Hypothalamus (tissue), 51 donors: Measurements from ENCODE around the gene MEX3D.
"Not testable (repeated sequence)": the region's sequence is repeated elsewhere in the genome, so short reads cannot be mapped to it uniquely, and the experiment has no call there.

Source experiments
- DNase-seq, 51 donors: peaks; one replicate each; lab custom pipeline; 2025; lab: John Stamatoyannopoulos, UW

The MEX3D gene

DNA sequence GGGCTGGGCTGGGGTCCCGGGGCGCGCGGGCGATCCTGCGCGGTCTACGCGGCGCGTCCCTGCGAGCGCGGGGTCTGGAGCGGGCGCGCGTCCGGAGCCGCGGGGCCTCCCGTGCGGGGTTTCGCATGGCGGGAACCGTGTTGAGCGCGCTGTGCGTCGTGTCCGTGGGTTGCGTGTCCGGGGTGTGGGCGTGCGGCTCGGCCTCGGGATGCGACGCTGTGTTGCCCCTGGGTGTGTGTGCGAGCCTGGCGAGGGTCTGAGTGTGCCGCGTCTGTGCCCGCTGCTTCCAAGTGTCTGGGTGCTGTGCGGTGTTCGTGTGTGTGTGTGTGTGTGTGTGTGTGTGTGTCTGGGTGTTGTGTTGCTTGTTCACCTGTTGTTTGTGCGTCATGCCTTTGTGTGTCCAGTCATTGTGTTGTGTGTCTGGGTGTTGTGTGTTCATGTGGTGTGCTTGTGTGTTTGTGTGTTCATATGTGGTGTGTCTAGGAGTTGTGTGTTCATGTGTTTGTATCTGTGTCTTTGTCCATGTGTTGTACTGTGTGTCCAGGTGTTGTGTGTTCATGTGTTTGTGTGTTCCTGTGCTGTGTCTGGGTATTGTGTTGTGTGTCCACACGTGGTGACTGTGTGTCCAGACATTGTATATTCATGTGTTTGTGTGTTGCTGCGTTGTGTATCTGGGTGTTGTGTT, 43.7 kb downstream of the MEX3D start:
- DNase-seq = no peak

- DNase-seq = peak in 21 of 51 donors; percentile 2 to 69 (median 34)
Observed at GRCh38 chr19:1523412-1524286, 44.5 kb downstream of the MEX3D start, which contains the start of gene PLK5. Gene PLK5, plus strand, starts transcription at chr19:1524077. Its CDS starts 2,920 bp downstream, at chr19:1526997.

DNA sequence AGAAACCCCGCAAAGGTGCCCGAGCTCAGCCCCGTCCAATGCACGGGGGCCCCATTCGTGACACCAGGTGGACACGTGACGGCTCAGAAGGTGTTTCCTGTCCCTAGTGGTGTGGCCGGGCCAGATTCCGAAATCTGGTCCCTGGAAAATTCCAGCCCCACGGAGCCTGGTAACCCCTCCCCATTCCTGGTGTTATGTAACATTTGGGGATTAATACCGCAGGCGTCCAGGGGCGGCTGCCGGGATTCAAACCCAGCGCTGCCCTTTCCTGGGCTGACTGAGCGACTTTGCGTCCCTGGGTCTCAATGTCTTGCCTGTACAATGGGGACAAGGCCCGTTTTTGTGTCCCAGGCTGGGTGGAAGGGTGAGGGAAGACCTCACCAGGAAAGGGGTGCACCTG, 45.3 kb downstream of the MEX3D start:
- peak in 1 of 51 donors; percentile 6 for DNase-seq

DNA sequence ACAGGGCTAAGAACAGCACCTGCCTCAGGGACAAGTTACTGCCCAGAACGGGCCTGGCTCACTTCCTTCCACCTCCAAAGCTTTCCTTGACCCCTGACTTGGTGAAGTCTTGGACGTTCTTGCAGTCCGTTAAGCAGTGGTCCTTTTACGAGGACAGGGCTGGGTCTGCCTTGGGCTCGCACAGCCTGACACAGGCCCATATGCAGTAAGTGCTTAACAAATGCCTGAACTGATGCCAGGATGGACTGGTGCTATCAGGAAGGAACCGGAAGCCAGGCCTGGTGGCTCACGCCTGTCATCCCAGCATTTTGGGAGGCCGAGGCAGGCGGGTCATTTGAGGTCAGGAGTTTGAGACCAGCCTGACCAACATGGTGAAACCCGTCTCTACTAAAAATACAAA, 46.1 kb downstream of the MEX3D start:
- peak in 2 of 51 donors; percentile 33 for DNase-seq

GRCh38 chr19:1521636-1522035, 46.5 kb downstream of the MEX3D start:
- peak in 46 of 51 donors; percentile 2 to 88 (median 56) for DNase-seq

DNA sequence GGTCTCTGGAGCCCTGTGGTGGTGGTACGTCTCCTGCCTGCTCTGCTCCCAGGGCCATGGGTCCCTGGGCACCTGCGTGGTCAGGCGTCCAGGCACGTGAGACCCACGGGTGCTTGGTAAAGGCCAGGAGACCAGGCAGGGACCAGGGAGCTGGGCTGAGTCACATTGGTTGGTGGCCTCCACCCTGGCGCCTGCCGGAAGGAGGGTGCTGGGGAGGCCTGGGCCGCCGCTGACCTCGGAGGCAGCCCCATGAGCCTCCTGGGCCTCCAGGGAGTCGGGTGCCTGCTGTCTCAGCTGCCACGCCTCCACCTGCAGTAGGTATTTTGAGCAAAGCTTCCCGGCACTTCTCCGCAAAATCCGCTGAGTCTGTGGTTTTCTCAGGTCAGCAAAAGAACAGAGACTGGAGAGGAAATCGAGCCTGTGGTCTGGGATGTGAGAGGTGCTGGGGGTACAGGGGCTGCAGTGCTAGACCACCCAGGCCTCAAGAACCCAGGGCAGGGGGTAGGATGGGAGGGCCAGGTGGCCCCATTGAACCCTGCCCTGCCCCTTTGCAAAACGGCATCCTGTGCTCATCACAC, 47.8 kb downstream of the MEX3D start:
- DNase-seq = no peak

- not testable (repeated sequence) for DNase-seq
Observed at GRCh38 chr19:1519802-1520201, 48.3 kb downstream of the MEX3D start.

DNA sequence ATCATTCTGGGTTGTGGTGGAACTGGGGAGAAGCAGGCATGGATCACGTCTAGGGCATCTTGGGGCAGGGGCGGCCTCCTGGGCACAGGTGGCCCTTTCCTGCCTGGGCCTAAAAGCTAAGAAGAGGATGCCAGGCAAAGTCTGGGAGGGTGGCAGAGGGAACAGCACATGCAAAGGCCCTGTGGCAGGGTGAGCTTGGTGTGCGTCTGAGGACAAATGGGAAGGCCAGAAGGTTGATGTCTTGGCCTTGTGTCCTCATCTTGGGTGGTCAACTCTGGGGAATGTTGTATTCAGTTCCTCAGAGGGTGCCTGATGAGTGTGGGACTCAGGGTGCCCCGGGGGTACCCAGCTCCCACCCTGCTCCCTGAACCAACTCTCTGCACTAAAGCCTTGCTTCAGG, 49.7 kb downstream of the MEX3D start:
- no peak for DNase-seq

DNA sequence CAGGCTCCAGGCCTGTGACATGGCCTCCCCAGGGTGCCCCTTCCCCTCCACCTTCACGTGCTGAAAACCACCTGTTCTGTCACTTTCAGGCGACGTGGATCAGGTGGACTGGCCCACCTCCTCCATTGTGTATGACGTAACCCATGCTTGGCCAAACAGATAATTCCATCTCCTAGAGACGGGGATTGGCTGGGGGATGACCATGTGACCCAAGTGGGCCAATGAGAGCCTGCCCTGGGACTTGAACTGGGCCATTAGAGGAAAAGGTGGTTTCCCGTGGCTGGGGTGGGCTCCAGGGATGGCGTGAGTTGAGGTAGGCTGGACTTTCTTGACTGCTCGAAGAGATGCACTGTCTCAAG, 51.8 kb downstream of the MEX3D start:
- no peak for DNase-seq

DNA sequence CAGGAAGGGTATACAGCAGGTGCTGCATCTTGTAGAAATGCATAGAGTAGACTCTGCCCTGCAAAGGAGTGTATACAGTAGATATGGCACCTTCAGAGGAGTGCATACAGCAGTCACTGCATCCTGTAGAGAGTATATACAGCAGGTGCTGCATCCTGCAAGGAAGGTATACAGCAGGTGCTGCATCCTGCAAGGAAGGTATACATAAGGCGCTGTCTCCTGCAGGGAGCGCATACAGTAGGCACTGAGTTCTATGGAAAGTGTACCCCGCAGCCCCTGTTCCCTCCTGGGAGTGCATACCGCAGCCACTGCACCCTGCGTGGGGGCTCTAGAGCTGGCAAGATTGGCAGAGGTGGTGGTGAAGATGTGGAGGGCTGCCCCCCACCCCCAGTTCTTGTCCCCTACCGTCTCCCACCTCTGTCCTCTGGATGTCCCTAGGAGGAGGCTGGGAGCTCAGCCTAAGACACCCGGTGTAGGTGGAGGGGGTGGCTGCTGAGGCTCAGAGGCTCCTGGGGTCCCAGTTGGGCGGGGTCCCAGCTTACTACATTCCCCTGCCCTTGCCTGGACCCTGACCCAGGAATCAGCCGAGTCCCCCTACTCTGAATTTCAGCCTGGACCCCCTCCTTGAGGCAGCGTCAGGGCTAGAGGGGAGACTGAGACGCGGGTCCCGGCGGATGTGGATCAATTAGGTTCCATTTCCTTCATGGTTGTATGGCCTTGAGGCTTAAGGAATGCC, 53.0 kb downstream of the MEX3D start:
- no peak for DNase-seq

DNA sequence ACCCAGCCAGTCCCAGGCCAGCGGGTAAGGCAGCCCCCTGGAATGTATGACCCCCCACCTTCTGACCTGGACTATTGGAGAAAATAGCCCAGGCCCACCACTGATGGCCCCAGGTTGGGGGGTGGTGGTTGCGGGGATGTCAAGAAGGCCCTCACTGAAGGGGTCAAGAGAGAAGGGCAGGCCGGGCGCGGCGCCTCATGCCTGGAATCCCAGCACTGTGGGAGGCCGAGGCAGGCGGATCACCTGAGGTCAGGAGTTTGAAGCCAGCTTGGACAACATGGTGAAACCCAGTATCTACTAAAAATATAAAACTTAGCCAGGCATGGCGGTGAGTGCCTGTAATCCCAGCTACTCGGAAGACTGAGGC, 53.8 kb downstream of the MEX3D start:
- DNase-seq = no peak

- peak in 1 of 51 donors; percentile 6 for DNase-seq
Observed at GRCh38 chr19:1513499-1514294, 54.4 kb downstream of the MEX3D start.

DNA sequence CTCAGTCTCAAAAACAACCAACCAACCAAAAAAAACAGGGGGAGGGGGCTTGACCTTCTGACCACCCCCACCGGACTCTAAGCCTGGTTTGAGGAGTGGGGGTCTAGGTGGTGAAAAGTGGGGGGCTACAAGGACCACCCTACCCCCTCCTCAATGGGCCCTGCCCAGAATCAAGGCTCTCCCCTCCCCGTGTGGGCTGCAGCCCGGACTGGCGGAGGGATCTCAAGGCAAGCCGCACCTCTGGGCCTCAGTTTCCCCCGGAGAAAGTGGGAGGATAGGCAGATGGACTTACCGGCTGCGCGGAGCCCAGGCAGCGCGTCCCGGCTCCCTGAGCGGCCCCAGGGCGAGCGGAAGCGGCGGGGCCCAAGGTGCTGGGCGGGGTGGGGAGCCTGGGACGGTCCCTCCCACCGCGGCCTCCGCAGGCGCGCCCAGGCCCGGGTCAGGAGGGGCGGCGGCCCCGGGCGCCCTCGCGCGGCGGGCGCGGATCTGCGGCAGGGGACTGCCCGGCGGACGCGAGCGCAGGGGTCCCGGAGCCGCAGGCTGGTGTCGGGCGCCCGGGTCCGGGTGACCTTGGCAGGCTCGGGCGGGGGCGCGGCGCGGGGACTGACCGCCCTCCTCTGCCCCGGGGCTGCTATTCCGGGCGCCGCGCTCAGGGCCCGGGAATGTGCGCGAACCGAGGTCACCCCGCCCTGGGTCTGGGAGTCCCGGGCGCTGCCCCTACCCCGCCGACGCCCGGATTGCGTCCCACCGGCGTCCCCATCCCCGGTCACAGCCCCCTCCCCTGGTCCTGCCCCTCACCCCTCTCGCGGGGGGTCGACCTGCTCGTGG, 55.2 kb downstream of the MEX3D start, which contains the start of gene ADAMTSL5:
Gene ADAMTSL5, minus strand, starts transcription at position 349 of the 828 bp plus-strand sequence. CDS start 2,076 bp downstream, outside the sequence.
- DNase-seq = peak in 1 of 51 donors; percentile 13

DNA sequence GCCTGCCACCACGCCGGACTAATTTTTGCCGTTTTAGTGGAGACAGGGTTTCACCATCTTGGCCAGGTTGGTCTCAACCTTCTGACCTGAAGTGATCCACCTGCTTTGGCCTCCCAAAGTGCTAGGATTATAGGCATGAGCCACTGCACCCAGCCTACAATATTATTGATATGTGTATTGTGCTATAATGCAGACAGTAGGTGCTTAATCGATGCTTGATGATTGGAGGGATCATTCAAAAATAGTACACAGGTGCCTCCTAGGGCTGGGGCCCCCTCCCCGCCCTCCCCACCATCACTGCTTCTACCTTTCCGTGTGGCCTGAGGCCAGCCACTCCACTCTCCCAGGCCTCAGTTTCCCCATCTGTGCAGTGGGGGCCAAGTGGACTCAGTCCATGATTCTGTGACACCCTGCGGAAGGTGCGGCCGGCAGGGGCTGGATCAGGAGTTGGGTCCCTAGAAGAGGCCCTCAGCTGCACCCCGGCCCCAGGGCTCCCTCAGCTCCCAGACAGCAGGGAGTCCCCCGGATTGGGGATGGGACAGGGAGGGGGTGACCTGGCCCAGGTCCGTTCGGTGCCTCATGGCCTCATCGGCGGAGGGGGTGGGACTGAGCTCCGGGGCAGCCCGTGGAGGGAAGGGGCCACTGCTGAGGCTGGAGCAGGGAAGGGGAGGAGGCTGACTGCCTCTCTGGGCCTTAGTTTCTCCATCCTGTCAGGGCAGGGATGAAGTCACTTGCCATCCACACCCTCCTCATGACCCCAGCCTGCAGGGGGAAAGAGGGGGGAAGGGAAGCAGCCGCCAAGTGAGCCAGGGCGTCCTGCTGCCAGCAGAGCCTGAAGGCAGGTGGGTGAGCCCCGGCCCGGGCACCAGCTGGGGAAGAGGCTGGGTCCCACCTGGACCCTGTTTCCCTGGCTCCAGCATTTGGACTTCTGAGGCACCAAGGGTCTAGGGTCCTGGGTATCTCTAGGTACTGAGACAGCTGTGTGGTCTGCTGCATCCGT, 56.5 kb downstream of the MEX3D start:
- DNase-seq = no peak

DNA sequence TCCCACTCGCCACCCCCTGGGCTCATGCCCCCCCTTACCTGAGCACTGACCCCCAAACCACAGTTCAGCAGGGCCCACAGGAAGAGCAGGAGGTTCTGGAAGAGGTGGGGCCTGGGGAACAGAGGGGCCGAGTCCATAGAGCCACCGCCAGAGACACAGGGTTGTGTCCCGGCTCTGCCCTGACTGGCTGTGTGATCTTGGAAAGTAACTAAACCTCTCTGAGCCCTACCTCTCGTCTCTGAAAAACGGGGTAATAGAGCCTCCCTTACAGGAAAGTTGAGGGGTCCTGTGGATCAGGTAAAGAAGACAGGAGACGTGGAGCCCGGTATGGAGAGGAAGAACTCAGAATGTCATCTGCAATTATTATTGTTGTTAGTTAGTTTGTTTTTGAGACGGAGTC, 57.3 kb downstream of the MEX3D start:
- no peak for DNase-seq

DNA sequence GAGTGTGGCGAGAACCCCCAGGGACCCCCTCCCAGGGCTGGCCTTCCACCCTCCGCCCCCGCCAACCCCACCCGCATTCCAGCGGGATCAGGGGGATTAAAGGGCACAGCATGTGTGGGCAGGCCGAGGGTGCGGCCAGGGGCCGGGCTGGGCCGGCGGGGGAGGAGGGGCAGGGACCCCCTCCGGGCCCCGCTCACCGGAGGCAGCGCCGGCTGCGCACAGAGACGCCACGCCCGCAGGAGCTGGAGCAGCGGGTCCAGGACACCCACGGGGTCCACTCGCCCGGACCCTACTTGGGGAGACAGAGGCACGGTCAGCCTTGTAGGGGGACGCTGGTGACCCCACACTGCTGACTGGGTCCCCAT, 57.7 kb downstream of the MEX3D start:
- no peak for DNase-seq

DNA sequence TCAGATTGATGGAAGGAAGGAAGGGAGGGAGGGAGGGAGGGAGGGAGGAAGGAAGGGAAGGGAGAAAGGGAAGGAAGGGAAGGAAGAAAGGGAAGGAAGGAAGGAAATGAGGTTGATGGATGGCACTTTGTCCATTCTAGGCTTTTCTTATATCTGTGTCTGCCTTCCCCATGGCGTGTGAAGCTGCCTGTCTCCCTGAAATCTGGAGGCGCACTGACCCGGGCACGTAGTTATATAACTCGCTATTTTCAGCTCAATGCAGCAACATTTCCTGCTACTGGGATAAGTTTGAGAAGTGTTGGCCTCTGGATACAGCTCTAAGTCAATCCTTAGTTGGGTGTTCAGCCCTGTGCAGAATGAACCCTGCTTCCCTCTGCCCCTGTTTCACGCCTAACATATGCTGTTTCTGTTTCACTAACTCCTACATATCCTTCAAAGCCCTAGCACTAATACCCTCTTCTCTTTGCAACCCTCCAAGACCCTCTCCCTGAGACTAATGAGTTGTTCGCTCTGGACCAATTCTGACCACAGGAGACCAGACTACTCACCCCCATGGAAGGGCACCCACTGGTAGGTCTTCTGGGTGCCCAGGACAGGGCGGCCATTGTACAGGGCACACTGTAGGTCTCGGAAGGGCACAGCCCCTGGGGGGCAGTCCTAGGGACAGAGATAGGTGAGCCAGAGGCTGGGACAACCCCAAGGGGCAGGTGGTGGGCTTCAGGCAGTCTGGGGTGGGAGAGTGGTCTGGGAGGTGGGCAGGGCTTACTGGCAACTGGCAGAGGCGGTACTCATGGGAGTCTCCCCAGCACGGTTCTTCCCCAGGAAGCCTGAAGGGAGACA, 58.3 kb downstream of the MEX3D start:
- DNase-seq = no peak
